Midbrain (tissue), 1 donor: ENCODE measurements around the gene MTHFD2.
"Not testable (repeated sequence)": the region's sequence is repeated elsewhere in the genome, so short reads cannot be mapped to it uniquely, and the experiment has no call there.

Experiments used
- DNase-seq: peaks from one replicate; lab custom pipeline; 2025; lab: John Stamatoyannopoulos, UW

MTHFD2 gene

GRCh38 chr2:74197049-74197448 is 1.4 kb upstream of the MTHFD2 start:
- no peak for DNase-seq

- DNase-seq, result no peak
These were observed 373 bp upstream of the MTHFD2 start for GRCh38 chr2:74198023-74198460.

- no peak for DNase-seq
These were observed 873 bp downstream of the MTHFD2 start for GRCh38 chr2:74199275-74199701.

GRCh38 chr2:74199871-74200305 is 1.5 kb downstream of the MTHFD2 start:
- DNase-seq, result no peak

GRCh38 chr2:74201196-74201595 is 2.8 kb downstream of the MTHFD2 start:
- DNase-seq, result no peak

GRCh38 chr2:74201596-74201995 is 3.2 kb downstream of the MTHFD2 start:
- no peak for DNase-seq

GRCh38 chr2:74204436-74204835 is 6.0 kb downstream of the MTHFD2 start:
- no peak for DNase-seq

- no peak for DNase-seq
These were observed 6.7 kb downstream of the MTHFD2 start for GRCh38 chr2:74205113-74205512.

- DNase-seq, result no peak
These were observed 7.2 kb downstream of the MTHFD2 start for GRCh38 chr2:74205596-74205995.

- DNase-seq, result no peak
These were observed 7.8 kb downstream of the MTHFD2 start for GRCh38 chr2:74206180-74206688.

- no peak for DNase-seq
These were observed 14.4 kb downstream of the MTHFD2 start for GRCh38 chr2:74212702-74213410.

GRCh38 chr2:74215771-74216170 is 17.4 kb downstream of the MTHFD2 start:
- DNase-seq, result not testable (repeated sequence)

GRCh38 chr2:74216642-74217041 is 18.2 kb downstream of the MTHFD2 start:
- no peak for DNase-seq

GRCh38 chr2:74219846-74220486 is 21.6 kb downstream of the MTHFD2 start:
- DNase-seq, result no peak

GRCh38 chr2:74221091-74221490 is 22.7 kb downstream of the MTHFD2 start:
- no peak for DNase-seq

- no peak for DNase-seq
These were observed 23.3 kb downstream of the MTHFD2 start for GRCh38 chr2:74221604-74222299.

GRCh38 chr2:74222300-74222650 is 23.9 kb downstream of the MTHFD2 start:
- no peak for DNase-seq

- DNase-seq, result no peak
These were observed 25.7 kb downstream of the MTHFD2 start for GRCh38 chr2:74223941-74224770.

- no peak for DNase-seq
These were observed 27.5 kb downstream of the MTHFD2 start for GRCh38 chr2:74225698-74226459.

GRCh38 chr2:74226648-74227213 is 28.3 kb downstream of the MTHFD2 start:
- no peak for DNase-seq

- DNase-seq, result no peak
These were observed 29.2 kb downstream of the MTHFD2 start for GRCh38 chr2:74227646-74228045.
